HepG2 (cell line): ENCODE data around the gene COX7A2L. TPM values are rescaled to one million over a fixed set of nuclear protein-coding genes. Genes with fewer than 3 reads are reported as not detected.

Source experiments
- FOSL1 ChIP-seq: sonication (generic); formaldehyde crosslinking; IDR thresholded peaks from 2 replicates; pipeline ENCODE4 v1.9.0; 2021; ENCODE audit warnings: missing genetic modification reagents, borderline replicate concordance
- GPN1 ChIP-seq: sonication (generic); formaldehyde crosslinking; IDR thresholded peaks from 2 replicates; pipeline ENCODE4 v1.5.1; 2020; ENCODE audit warnings: missing genetic modification reagents, borderline replicate concordance
- KAT7 ChIP-seq: IDR thresholded peaks from 2 replicates; pipeline ENCODE4 v1.6.1; 2018; ENCODE audit warnings: borderline replicate concordance, missing compliant biosample characterization
- MIXL1 ChIP-seq: IDR thresholded peaks from 2 replicates; pipeline ENCODE4 v1.6.1; 2016
- SMARCC2 ChIP-seq: fragments of 450-650 bp; IDR thresholded peaks from 2 replicates; pipeline ENCODE4 v1.6.1; 2017; ENCODE audit warnings: antibody characterized with exemption, mild to moderate bottlenecking
- SRF ChIP-seq: IDR thresholded peaks from 2 replicates; pipeline ENCODE4 v1.6.1; 2011; ENCODE audit warnings: mild to moderate bottlenecking, low read depth, low read length, moderate library complexity
- SRSF4 ChIP-seq: fragments of 200-400 bp; formaldehyde crosslinking; IDR thresholded peaks from one replicate; pipeline ENCODE4 v1.6.1; 2018; ENCODE audit warnings: mild to moderate bottlenecking, low read depth, low read length, moderate library complexity; ENCODE audit not compliant: poor library complexity, severe bottlenecking
- TFAP4 ChIP-seq: sonication (generic); IDR thresholded peaks from 2 replicates; pipeline ENCODE4 v1.6.1; 2016; ENCODE audit warnings: low read depth, borderline replicate concordance
- YEATS4 ChIP-seq: sonication (generic); formaldehyde crosslinking; IDR thresholded peaks from 2 replicates; pipeline ENCODE4 v1.4.0; 2020; ENCODE audit warnings: missing genetic modification reagents, borderline replicate concordance
- YY1 ChIP-seq: IDR thresholded peaks from 2 replicates; pipeline ENCODE4 v1.6.1; 2011; ENCODE audit warnings: low read length, low read depth, moderate library complexity, mild to moderate bottlenecking; ENCODE audit not compliant: insufficient read depth, insufficient replicate concordance
- ZFP1 ChIP-seq: IDR thresholded peaks from 2 replicates; pipeline ENCODE4 v1.6.1; 2016
- ZKSCAN5 ChIP-seq: sonication (generic); formaldehyde crosslinking; IDR thresholded peaks from 2 replicates; pipeline ENCODE4 v1.5.1; 2020; ENCODE audit warnings: mild to moderate bottlenecking, missing genetic modification reagents
- ZNF142 ChIP-seq: sonication (generic); formaldehyde crosslinking; IDR thresholded peaks from 2 replicates; pipeline ENCODE4 v1.4.0; 2020; ENCODE audit warnings: missing genetic modification reagents
- ZNF224 ChIP-seq: sonication (generic); formaldehyde crosslinking; IDR thresholded peaks from 2 replicates; pipeline ENCODE4 v1.5.0; 2020; ENCODE audit warnings: mild to moderate bottlenecking, missing genetic modification reagents
- ZNF33A ChIP-seq: sonication (generic); formaldehyde crosslinking; IDR thresholded peaks from 2 replicates; pipeline ENCODE4 v1.5.1; 2020; ENCODE audit warnings: missing genetic modification reagents, mild to moderate bottlenecking, moderate library complexity, borderline replicate concordance
- ZNF484 ChIP-seq: sonication (generic); formaldehyde crosslinking; IDR thresholded peaks from 2 replicates; pipeline ENCODE4 v1.5.1; 2020; ENCODE audit warnings: mild to moderate bottlenecking, low read depth, missing genetic modification reagents, borderline replicate concordance
- ZNF562 ChIP-seq: sonication (generic); formaldehyde crosslinking; IDR thresholded peaks from 2 replicates; pipeline ENCODE4 v1.8.0; 2022; ENCODE audit warnings: missing genetic modification reagents, borderline replicate concordance
- ZNF674 ChIP-seq: sonication (generic); formaldehyde crosslinking; IDR thresholded peaks from 2 replicates; pipeline ENCODE4 v1.5.0; 2020; ENCODE audit warnings: low read depth, mild to moderate bottlenecking, missing genetic modification reagents
- ZNF800 ChIP-seq: sonication (generic); formaldehyde crosslinking; IDR thresholded peaks from 2 replicates; pipeline ENCODE4 v1.4.0; 2020; ENCODE audit warnings: missing genetic modification reagents
- polyA plus RNA-seq, 8 experiments: library from polyadenylated mRNA; depleted of rRNA in 3 of 8; stranded (reverse) in 7 of 8; unstranded in 1 of 8; fragments of >200 nt; fragmentation: Illumina TruSeq in 4 of 8; extraction: Trizol in 4 of 8; gene quantifications; 2 replicates each; pipeline versions ENCODE4 v1.2.1 to v1.2.3, GENCODE V29; 2011 to 2016; ENCODE audit warnings: low read depth in 4 of 8, missing spikeins in 1 of 8, mixed read lengths in 1 of 8; ENCODE audit not compliant: insufficient read depth in 1 of 8
- total RNA-seq, 5 experiments: library from RNA; depleted of rRNA; stranded (reverse); fragments of >200 nt; fragmentation: Illumina TruSeq; extraction: Trizol; gene quantifications; 2 replicates each; pipeline ENCODE4 v1.2.3, GENCODE V29; 2016; ENCODE audit warnings: low read depth in 1 of 5
- TF ChIP-seq, protein P1 (sequence below): sonication (generic); formaldehyde crosslinking; IDR thresholded peaks from 2 replicates; pipeline ENCODE4 v1.4.0; 2020; ENCODE audit warnings: missing genetic modification reagents

The COX7A2L gene
- total and polyA plus RNA-seq, 2 of the 13 experiments (the other 11 are each of a cell fraction or from before 2014, with no cell fraction given), result 155 to 201 TPM

- TF ChIP-seq YEATS4 (CRISPR knock-in tag) (0 out of 2 replicates have a peak, but pooled peaks have one; percentile 31), ZNF142 (no peak), TFAP4 (no peak), KAT7 (CRISPR knock-in tag) (no peak), ZNF800 (CRISPR knock-in tag) (no peak), SRF (no peak), ZNF674 (CRISPR knock-in tag) (no peak), ZKSCAN5 (CRISPR knock-in tag) (peak; percentile 37; the same call in 1 of the 2 replicates), ZFP1 (CRISPR knock-in tag) (no peak), FOSL1 (CRISPR knock-in tag) (no peak), SMARCC2 (no peak), ZNF224 (CRISPR knock-in tag) (no peak), GPN1 (no peak), ZNF484 (CRISPR knock-in tag) (no peak), ZNF562 (CRISPR knock-in tag) (0 out of 2 replicates have a peak, but pooled peaks have one; percentile 2), SRSF4 (no peak), MIXL1 (CRISPR knock-in tag) (no peak), YY1 (no peak), ZNF33A (no peak)
- TF ChIP-seq, protein P1, sequence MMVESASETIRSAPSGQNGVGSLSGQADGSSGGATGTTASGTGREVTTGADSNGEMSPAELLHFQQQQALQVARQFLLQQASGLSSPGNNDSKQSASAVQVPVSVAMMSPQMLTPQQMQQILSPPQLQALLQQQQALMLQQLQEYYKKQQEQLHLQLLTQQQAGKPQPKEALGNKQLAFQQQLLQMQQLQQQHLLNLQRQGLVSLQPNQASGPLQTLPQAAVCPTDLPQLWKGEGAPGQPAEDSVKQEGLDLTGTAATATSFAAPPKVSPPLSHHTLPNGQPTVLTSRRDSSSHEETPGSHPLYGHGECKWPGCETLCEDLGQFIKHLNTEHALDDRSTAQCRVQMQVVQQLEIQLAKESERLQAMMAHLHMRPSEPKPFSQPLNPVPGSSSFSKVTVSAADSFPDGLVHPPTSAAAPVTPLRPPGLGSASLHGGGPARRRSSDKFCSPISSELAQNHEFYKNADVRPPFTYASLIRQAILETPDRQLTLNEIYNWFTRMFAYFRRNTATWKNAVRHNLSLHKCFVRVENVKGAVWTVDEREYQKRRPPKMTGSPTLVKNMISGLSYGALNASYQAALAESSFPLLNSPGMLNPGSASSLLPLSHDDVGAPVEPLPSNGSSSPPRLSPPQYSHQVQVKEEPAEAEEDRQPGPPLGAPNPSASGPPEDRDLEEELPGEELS, result 0 out of 2 replicates have a peak, but pooled peaks have one; percentile 14
Observed at GRCh38 chr2:42338567-42339190, 22.3 kb downstream of the COX7A2L start (continued).
